Measurements from ENCODE around the gene MTX1. TPM values are rescaled to one million over a fixed set of nuclear protein-coding genes. Genes with fewer than 3 reads are reported as not detected.
A peak's percentile ranks its signal among the peaks of the same experiment; 100 is the strongest.

MTX1 gene
- total and polyA plus RNA-seq, 9 of the 15 experiments (the other 6 are each of a cell fraction or from before 2014, with no cell fraction given), result 29.1 to 98.4 (median 66.9) TPM

DNA sequence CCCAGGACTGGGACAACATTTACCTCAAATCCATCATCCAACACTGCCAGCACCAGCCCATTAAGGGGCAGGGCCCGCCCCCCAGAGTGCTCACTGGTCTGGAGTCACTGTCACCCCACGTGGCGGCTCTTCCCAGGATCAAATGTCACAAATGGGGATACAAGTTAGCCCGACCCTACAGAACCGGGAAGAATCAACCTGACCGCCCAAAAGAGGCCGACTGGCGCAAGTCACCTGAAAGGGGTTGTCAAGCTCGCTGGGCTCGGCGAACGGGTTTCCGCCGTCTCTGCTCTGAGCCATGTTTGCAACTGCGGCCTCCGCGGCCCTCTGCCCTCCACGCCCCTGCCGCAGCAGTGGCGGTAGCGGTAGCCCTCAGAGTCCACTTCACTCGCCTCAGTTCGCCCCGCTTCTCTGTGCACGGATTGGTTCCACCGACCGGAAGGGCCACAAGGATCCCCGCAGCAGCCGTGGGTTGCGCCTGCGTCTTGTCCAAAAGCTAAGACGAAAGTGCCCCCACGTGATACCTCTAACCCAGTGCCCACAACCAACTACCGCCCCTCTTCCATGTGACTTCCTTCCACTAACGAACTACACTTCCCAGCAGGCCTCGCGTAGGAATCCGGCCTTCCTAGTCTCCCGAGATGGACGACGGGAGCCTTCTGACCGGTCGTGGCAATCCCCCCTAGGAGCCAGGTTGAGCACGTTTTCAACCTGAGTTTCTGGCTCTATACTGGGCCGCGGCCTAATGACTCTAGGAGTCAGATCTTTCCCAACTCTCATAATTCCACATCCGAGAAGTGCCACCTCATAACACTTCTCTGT, 53.6 kb downstream of the MTX1 start, which contains the start of gene SCAMP3 (continued):
- no peak for TF ChIP-seq ZNF785 (CRISPR knock-in tag; IDR thresholded peaks at IDR 0.05)
- TF ChIP-seq, protein P1, sequence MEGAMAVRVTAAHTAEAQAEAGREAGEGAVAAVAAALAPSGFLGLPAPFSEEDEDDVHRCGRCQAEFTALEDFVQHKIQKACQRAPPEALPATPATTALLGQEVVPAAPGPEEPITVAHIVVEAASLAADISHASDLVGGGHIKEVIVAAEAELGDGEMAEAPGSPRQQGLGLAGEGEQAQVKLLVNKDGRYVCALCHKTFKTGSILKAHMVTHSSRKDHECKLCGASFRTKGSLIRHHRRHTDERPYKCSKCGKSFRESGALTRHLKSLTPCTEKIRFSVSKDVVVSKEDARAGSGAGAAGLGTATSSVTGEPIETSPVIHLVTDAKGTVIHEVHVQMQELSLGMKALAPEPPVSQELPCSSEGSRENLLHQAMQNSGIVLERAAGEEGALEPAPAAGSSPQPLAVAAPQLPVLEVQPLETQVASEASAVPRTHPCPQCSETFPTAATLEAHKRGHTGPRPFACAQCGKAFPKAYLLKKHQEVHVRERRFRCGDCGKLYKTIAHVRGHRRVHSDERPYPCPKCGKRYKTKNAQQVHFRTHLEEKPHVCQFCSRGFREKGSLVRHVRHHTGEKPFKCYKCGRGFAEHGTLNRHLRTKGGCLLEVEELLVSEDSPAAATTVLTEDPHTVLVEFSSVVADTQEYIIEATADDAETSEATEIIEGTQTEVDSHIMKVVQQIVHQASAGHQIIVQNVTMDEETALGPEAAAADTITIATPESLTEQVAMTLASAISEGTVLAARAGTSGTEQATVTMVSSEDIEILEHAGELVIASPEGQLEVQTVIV (CRISPR knock-in tag; IDR thresholded peaks at IDR 0.05; ENCODE audit: borderline replicate concordance), result no peak
- no peak for TF ChIP-seq ZNF668 (CRISPR knock-in tag; IDR thresholded peaks at IDR 0.05)
- TF ChIP-seq, protein P2, sequence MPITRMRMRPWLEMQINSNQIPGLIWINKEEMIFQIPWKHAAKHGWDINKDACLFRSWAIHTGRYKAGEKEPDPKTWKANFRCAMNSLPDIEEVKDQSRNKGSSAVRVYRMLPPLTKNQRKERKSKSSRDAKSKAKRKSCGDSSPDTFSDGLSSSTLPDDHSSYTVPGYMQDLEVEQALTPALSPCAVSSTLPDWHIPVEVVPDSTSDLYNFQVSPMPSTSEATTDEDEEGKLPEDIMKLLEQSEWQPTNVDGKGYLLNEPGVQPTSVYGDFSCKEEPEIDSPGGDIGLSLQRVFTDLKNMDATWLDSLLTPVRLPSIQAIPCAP (CRISPR knock-in tag; IDR thresholded peaks at IDR 0.05; ENCODE audit: borderline replicate concordance), result no peak
- TF ChIP-seq, protein P3, sequence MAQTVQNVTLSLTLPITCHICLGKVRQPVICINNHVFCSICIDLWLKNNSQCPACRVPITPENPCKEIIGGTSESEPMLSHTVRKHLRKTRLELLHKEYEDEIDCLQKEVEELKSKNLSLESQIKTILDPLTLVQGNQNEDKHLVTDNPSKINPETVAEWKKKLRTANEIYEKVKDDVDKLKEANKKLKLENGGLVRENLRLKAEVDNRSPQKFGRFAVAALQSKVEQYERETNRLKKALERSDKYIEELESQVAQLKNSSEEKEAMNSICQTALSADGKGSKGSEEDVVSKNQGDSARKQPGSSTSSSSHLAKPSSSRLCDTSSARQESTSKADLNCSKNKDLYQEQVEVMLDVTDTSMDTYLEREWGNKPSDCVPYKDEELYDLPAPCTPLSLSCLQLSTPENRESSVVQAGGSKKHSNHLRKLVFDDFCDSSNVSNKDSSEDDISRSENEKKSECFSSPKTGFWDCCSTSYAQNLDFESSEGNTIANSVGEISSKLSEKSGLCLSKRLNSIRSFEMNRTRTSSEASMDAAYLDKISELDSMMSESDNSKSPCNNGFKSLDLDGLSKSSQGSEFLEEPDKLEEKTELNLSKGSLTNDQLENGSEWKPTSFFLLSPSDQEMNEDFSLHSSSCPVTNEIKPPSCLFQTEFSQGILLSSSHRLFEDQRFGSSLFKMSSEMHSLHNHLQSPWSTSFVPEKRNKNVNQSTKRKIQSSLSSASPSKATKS (CRISPR knock-in tag; IDR thresholded peaks at IDR 0.05), result peak; percentile 83; the same call in 1 of the 2 replicates
- TF ChIP-seq ZNF133 (CRISPR knock-in tag; IDR thresholded peaks at IDR 0.05), result no peak
- no peak for TF ChIP-seq ZNF121 (CRISPR knock-in tag; conservative IDR thresholded peaks at IDR 0.05)
- TF ChIP-seq, protein P4, sequence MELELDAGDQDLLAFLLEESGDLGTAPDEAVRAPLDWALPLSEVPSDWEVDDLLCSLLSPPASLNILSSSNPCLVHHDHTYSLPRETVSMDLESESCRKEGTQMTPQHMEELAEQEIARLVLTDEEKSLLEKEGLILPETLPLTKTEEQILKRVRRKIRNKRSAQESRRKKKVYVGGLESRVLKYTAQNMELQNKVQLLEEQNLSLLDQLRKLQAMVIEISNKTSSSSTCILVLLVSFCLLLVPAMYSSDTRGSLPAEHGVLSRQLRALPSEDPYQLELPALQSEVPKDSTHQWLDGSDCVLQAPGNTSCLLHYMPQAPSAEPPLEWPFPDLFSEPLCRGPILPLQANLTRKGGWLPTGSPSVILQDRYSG (tag; conservative IDR thresholded peaks at IDR 0.05; ENCODE audit: low read depth), result no peak
- TF ChIP-seq SMAD4 (CRISPR knock-in tag; conservative IDR thresholded peaks at IDR 0.05), result no peak; the same call in 1 of the 2 replicates
- peak in 1 of 2 experiments; percentile 51; a peak in 1 of 3 replicates for TF ChIP-seq CBX3 (IDR thresholded peaks at IDR 0.05; ENCODE audit: borderline replicate concordance in 1 of 2, low read length in 2 of 2)
- TF ChIP-seq KDM5B (IDR thresholded peaks at IDR 0.05; ENCODE audit: insufficient replicate concordance, low read depth, low read length), result peak; percentile 90
- no peak for TF ChIP-seq CBX8 (IDR thresholded peaks at IDR 0.05; ENCODE audit: borderline replicate concordance, extremely low read depth, low read depth, low read length, poor library complexity, severe bottlenecking)
- TF ChIP-seq LCOR (CRISPR knock-in tag; IDR thresholded peaks at IDR 0.05), result peak; percentile 86; the same call in 1 of the 2 replicates
- no peak; the same call in 1 of the 2 replicates for TF ChIP-seq SIN3B (IDR thresholded peaks at IDR 0.05; ENCODE audit: low read depth)
- TF ChIP-seq LARP7 (IDR thresholded peaks at IDR 0.05), result no peak
- no peak for TF ChIP-seq EGR1 (conservative IDR thresholded peaks at IDR 0.05)
- no peak for TF ChIP-seq ZNF184 (CRISPR knock-in tag; IDR thresholded peaks at IDR 0.05)
- no peak for TF ChIP-seq SAFB2 (IDR thresholded peaks at IDR 0.05; ENCODE audit: borderline replicate concordance, low read depth, low read length, severe bottlenecking)
- peak; percentile 79 for TF ChIP-seq L3MBTL2 (IDR thresholded peaks at IDR 0.05)
- peak; percentile 75; the same call in 1 of the 2 replicates for TF ChIP-seq RUNX1 (IDR thresholded peaks at IDR 0.05; ENCODE audit: low read depth)
- TF ChIP-seq ELF2 (CRISPR knock-in tag; IDR thresholded peaks at IDR 0.05), result peak; percentile 93
- TF ChIP-seq SRSF7 (optimal IDR thresholded peaks at IDR 0.05; ENCODE audit: low read depth, low read length), result no peak

Data from K562 (cell line).